Measurements from ENCODE around the gene HEPN1.

DNA sequence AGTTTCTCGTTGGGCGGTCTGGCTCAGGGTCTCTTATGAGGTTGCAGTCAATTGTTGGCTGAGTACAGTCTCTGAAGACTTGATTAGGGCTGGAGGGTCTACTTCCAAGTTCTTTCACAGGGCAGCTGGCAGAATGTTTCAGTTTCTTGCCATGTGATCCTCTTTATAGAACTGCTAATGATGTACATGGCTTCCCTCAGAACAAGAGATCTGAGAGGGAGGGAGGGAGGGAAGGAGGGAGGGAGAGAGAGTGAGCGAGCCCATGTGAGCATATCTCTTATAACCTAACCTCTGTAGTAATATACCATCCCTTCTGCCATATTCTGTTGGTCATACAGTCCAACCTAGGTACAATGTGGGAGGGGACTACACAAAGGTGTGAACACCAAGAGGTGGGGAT lies 32.3 kb downstream of the HEPN1 start:
- TF ChIP-seq, protein P1, sequence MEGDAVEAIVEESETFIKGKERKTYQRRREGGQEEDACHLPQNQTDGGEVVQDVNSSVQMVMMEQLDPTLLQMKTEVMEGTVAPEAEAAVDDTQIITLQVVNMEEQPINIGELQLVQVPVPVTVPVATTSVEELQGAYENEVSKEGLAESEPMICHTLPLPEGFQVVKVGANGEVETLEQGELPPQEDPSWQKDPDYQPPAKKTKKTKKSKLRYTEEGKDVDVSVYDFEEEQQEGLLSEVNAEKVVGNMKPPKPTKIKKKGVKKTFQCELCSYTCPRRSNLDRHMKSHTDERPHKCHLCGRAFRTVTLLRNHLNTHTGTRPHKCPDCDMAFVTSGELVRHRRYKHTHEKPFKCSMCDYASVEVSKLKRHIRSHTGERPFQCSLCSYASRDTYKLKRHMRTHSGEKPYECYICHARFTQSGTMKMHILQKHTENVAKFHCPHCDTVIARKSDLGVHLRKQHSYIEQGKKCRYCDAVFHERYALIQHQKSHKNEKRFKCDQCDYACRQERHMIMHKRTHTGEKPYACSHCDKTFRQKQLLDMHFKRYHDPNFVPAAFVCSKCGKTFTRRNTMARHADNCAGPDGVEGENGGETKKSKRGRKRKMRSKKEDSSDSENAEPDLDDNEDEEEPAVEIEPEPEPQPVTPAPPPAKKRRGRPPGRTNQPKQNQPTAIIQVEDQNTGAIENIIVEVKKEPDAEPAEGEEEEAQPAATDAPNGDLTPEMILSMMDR (IDR thresholded peaks at IDR 0.05; ENCODE audit: extremely low read depth in 1 of 2, insufficient read depth in 1 of 2, low read depth in 1 of 2, low read length in 2 of 2) = no peak
- no peak for TF ChIP-seq POLR2AphosphoS5 (IDR thresholded peaks at IDR 0.05; ENCODE audit: insufficient read depth, low read depth, low read length)
- TF ChIP-seq, protein P2, sequence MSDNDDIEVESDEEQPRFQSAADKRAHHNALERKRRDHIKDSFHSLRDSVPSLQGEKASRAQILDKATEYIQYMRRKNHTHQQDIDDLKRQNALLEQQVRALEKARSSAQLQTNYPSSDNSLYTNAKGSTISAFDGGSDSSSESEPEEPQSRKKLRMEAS (IDR thresholded peaks at IDR 0.05; ENCODE audit: insufficient read depth, insufficient read length) = no peak

Data from endothelial cell of umbilical vein (primary cell).